ENCODE results near the gene NDST4.

NDST4 gene

DNA sequence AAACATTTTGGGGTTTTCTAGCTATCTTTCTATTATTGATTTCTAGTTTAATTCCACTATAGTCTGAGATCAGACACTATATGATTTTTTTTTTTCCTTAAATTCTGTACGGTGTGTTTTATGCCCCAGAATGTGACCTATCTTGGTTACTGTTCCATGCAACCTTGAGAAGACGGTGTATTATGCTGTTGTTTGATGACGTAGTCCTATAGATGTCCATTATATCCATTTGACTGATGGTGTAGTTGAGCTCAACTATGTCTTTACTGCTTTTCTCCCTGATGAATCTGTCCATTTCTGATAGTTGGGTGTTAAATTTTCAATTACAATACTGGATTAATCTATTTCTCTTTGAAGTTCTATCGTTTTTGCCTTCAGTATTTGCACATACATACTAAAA is 212.5 kb downstream of the NDST4 start:
- no peak for DNase-seq

DNA sequence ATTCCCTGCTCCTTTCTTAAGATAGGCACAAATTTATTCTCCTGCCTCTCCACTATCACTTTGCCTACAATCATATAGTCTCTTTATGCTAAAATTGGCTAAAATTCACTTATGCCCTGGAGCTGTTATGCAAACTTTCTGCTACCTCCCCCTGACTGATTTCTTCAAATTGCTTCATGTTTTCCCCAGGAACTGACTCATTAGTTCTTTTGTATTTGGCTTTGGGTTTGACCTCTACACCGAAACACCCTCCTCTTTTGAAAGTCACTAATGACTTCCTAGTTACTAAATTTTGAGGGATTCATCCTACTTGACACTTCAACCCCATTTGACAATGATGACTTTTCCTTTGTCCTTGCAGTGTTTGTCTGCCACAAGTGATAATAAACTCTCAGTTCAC is 222.6 kb downstream of the NDST4 start:
- no peak for DNase-seq

DNA sequence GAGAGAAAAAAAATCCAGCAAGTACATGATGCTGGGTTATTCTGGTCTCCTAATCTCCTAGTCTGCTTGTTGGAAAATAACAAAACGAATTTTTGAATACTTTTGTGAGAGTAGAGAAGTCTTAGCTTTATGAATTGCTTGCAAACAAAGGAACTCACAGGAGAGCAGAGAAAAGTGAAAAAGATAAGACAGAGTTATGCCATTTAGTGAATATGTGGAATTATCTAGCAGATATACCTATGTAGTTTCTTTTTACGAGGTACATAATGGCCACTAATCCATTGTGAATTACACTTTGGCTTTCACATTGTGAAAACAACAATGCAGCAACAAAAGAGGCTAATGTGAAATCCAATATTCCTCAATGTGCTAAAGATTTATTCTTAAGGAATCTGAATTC is 226.7 kb downstream of the NDST4 start:
- no peak for DNase-seq

DNA sequence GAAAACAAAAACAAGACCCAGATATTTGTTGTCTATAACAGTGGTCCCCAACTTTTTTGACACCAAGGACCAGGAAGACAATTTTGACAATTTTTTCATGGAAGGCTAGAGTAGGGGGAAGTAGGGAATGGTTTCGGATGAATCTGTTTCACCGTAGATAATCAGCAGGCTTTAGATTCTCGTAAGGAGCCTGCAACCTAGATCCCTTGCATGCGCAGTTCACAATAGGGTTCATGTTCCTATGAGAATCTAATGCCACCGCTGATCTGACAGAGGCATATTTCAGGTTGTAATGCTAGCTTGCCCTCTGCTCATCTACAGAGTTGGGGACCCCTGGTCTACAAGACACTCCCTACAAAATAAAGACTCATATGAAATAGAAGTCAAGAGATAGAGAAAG is 229.8 kb downstream of the NDST4 start:
- DNase-seq, result no peak

DNA sequence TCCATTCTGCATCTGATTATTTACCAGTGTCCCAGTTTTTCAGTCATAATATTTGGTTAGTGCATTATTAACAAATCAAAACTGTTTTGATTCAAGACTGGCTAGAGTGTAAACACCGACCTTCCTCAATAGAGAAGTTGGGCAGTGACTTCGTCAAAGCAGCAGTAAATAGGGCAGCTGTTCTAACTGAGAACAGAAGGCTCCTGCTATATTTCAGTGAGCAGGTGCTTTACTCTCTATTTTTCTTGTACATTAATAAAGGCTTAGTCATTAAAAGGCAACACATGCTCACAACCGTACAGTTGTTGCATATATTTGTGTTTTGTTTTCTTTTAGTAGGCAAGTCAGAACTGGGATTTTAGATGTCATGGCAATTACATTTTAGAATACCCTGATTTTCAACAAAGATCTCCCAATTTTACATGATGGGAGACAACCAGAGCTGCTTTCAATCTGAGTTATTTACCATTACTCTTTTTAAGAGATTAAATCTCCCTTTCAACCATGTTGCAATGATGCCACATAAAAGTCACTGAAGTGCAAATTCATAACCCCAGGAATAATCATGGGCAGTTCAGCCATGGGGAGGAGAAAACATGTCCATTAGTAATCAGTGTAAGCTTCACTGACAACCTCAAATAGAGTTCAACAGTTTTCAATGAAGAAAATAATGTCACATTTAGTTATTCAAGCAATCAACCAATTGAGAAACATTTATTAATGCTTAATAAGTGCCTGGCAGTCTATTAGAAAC is 233.3 kb downstream of the NDST4 start:
- DNase-seq, result no peak

DNA sequence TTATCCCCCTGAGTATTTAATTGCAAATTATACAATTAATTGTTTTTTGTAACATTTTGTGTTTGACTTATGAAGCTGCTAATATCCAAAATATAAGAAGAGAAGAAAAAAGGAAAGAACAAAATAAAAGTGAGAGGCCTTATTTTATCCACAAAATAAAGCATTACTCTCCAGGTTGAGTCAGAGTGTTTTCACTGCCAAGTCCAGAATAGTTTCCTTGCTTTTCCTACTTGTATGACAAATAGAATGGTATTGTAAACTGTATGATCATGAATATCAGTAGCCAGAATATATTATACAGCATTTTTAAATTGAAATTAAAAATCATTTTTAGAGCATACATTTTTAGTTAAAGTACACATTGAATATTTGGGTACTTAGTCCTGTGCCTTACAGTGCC is 237.8 kb downstream of the NDST4 start:
- no peak for DNase-seq

DNA sequence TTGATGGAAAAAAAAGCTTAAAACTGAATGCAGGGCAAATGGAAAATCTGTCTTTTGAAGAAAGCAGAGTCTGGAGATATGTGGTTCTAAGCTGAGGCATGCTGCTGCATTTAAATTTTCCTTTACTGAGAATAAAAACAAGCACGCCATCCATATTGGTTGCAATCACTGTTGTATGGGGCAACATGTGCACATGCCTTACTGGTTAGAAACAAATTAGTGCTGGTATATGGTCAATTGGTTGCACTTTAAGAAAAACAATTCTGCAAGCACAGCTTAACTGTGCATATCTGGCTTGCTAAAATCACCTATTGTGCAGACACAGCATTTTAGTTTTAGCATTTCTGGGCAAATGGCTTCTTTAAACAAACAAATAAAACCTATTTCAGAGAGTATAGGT is 239.1 kb downstream of the NDST4 start:
- no peak for DNase-seq

DNA sequence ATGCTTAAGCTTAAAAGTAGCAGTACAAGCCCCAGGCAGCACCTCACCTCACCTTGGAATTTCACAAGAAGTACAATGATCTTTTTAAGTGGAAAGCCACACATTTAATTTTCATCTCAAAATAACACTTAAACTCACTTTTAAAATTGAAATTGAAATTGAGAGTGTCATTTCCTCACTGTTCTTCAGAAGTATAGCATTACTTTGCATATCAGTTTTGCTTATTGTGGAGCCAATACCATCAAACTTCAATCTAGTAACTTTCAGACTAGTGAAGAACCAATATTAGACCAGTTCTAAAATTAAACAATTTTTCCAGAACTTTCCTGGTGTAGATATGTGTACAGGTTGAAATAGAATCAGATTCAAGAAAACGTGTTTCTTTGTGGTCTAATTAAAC is 242.4 kb downstream of the NDST4 start:
- DNase-seq, result no peak

DNA sequence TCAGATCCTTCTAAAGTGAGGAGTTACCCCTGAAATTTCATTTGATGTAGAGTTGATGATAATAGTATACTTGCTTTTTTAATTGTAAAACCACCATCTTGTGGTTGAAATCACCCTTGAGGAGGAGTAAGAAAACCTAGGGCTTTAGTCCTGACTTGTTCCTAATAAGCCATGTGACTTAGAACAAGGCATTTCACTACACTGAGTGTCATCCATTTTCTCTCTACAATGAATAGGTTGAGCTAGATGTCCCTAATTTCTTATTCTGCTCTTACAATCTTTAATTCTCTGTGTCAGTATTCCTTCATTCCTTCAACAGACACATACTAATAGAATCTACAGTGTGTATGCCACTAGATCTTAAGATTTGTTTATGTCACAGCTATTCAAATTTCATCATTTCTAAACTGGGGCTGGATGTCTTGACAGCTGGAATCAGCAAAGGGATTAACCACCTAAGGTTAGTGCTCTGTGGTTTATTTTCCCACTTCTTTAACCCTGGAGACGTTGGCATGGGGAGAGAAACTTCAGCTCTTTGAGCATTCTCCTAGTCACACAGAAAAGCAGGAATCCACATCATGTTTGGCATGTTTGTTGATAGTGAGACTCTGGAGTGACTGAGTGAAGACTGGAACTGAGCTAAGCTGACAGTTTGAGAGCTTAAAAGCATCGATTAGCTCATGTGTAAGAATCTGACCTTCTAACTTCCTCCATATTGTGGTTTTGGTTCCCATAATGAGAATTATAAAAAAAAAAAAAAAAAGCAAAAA is 246.3 kb downstream of the NDST4 start:
- DNase-seq, result no peak

DNA sequence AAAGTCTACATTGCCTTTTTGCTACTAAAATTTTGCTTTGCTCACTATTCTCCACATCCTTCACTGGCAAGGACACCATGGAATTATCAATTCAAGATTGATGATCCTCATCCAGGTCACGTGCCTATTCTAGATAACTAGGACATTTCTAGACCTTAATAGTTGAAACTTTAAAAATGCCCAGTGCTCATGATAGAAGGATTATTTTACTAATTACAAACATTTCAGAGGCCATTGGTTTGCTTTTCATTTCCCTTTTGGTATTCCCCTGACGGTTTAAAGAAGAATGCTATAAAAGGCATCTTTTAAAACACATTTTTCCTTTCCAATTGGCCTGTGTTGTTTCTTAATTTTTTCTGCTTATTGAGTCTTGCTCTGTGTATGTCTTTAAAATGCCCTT is 249.4 kb downstream of the NDST4 start:
- DNase-seq, result no peak

DNA sequence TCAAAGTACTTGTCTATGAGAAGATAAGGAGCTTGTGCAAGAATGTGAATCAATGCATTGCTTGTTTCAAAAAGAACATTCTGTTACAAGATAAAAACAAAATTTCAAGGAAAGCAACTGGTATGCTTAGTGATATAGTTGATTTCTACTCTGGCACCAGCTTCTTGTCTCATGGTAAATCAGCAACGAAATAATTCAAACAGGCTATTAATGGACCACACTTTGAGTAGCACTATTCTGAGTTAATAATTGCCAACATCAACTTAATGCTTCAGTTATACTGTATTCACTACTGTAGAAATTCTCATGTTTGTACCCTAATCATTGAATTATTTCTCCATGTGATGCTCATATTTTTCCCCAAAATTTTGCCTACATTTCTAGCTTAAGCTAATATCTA is 252.6 kb downstream of the NDST4 start:
- no peak for DNase-seq

DNA sequence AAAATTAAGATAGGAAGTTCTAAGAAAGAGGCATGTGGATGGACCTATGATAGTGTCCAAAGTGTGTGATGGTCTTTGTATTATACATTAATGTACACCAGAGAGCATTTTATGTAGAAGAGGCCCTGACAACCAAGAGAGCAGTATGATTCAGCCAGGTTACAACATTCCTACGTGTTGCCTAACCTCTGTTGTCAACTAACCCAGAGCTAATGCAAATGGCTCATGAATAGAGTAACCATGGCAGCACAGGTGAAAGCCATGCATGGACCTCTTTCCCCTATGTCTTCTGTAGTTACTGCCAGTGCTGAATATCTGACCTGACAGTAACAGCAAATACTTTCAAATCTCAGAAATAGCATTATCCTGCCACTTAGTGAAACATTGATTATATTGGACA is 255.6 kb downstream of the NDST4 start:
- no peak for DNase-seq

DNA sequence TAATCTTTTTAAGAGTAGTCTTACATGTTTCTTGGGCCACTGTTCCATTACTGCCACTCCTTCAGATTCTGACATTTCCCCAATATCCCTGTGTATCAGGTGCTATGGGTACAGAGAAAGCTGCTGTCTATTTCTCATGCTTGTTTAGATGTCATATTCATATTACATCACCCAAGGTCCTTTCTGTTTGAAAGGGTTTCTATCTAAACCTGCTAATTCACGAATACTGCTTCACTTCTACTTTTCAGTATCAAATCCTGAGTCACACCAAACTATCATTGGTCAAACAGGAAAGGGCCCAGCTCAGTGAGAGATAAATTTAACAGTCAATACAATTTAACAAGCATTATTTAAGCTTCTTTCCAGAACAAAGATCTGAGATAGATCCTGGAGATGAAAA is 273.4 kb downstream of the NDST4 start:
- DNase-seq, result no peak

DNA sequence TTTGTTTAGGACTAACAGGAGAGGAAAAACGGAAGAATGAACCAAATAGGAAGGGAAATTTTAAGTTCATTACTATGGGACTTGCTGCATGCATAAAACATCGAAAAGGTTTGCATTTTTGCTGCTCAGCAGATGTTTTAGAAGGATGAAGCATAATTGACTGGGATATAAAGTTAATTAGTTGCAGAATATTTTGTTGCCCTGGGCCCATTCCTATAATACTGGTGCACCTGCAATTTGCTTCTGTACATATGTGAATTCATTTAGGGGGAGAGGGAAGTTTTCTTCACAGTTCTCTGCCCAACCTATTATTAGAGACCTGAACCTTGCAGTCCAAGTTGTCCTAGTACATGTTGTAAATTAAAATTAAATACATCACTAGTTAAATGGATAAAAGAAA is 282.8 kb downstream of the NDST4 start:
- DNase-seq, result no peak

DNA sequence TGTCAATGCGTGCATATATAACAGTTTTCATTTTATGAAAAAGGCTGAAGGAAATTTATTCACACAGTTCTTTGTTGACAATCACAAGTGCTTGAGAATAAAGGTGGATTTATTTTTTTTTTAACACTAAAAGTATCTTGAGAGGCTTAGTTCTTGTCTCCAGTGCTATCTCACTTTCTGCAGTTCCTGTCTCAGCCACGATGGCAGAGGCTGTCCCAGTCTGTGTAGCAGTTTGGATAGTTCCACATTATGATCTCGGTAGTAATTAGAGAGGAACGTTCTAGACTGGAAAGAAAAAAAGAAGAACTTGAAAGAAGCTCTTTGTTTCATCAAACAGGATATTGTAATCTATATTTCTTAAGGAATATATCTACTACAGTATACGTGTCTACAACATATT is 285.8 kb downstream of the NDST4 start:
- DNase-seq, result no peak

DNA sequence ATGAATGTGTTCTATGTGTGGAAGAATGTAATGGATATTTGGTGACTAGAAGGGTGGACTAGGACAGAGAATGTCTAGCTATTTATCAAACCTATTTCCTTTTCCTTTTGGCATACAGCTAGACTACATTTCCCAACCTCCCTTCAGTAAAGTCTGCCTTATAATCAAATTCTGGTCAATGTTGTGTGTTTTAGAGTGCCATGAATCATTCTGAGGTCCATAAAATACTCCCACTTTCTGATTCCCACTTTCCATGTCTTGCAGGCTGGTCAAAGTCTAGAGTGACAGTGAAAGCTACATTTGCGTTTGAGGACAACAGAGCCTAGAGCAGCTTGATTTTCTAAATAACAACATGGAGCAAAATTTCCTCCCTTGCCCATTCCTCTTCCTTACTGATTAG is 297.7 kb downstream of the NDST4 start:
- no peak for DNase-seq

DNA sequence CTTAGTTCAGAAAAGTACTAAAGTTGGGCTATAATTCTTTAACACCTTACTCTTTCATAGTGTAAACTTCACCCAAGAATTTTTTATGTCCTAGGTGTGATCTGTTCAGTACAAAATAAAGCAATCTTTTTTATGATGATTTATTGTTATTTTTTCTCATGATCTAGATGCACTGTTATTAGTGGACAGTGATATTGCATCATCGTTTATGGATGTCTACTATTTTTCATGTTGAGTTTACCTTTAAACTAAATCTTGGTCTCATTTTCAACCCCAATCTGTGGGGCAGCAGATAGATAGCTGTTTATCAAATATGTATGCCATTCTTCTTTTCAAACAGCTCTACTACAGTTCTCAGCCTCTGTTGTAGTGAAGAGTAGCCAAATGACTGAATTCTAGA is 299.5 kb downstream of the NDST4 start:
- no peak for DNase-seq

DNA sequence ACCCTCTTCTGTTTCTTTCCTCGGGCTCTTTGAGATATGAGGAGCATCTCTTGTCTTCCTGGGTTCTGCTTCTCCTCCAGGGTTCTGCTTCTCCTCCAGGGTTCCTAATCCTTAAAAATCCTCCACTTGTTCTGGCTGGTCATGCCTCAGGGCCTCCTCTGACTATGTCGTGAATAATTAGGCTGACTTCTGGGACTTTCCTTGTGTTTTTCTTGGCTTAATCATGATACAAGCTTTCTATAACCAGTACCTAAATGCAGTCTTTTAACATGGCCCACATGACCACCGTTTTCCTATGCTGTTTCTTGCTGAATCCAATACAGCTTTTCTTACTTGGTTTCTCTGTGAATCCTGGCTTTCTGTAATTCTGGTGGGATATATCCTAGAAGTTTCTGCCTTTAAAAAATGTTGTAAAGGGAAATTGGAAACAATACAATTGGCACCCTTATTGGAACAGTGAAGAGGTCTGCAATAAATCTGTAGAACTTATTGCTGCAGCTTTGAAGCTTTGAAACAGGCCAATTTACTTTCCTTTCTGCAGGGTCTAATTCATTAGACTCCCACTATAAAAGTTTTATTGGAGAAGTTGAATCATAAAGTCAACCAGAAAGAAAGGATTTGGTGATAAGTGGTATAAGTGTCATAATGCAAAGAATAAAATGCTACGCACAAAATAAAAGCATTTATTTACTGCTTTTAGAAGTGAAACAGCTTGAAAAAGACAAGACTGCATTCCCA is 301.7 kb downstream of the NDST4 start:
- no peak for DNase-seq

DNA sequence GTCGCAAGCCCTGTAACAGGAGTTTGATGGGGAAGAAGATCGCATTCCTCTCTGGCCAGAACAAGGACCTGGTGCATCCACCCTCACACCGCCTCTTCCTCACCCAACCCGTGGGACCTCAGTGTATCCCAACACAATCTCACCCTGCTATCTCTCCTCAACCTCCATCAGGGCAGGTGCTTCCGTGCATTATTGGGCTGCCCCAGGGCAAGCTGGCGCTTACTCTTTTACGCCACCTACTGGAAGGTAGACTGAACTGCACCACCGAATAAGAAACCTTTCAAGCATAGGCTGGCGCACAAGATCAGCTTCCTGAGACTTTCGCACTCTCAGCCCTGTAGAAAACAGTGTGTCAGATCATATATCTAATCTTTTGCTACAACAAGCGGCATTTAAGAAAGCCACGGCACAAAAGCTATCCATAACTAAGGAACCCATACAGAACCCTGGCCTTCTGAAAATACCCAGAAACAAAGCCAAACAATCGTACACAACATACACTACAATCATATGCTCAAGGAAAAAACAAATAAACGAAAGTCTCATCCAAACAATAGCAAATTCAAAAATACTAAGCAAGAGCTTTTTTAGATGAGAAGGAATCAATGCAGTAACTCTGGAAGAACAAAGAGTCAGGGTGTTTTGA is 305.5 kb downstream of the NDST4 start:
- DNase-seq, result peak; percentile 63

DNA sequence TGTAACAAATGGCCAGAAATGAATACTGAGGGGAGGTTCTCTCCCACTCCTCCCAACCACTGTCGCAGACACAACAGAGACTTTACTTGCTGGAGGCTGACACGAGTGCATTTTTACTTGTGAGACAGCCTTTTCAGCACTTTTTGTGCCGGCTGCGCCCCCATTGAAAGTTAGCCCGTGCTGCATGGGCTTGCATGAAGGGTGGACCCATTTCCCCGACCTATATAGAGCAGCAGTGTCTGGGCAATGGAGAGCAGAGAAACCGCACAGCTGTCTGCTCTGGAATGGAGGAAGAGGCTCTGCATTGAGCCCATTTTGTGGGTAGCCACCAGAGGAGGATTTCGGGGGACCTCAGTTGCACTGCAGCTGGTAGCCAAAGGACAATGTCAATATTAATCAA is 306.1 kb downstream of the NDST4 start:
- DNase-seq, result no peak

DNA sequence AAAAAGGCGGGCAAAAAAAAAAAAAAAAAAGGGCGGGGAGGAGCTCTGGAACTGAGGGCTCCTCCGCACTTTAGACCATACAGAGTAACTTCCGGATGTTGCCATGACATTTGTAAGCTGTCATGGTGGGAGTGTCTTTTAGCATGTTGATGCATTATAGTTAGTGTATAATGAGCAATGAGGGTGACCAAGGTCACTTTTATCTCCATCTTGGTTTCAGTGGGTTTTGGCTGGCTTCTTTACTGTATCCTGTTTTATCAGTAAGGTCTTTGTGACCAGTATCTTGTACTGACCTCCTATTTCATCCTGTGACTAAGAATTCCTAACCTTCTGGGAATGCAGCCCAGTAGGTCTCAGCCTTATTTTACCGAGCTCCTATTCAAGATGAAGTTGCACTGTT is 321.4 kb downstream of the NDST4 start:
- no peak for DNase-seq

DNA sequence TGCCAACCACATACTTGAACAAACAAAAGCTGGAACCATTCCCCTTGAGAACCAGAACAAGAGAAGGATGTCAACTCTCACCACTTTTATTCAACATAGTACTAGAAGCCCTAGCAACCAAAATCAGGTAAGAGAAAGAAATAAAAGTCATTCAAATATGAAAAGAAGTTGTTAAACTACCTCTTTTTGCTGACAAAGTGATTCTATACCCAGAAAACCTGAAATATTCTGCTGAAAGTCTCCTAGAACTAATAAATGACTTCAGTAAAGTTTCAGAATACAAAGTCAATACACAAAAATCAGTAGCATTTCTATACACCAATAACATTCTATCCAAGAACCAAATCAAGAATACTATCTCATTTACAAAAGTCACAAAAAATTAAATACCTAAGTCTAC is 327.9 kb downstream of the NDST4 start:
- DNase-seq, result no peak

DNA sequence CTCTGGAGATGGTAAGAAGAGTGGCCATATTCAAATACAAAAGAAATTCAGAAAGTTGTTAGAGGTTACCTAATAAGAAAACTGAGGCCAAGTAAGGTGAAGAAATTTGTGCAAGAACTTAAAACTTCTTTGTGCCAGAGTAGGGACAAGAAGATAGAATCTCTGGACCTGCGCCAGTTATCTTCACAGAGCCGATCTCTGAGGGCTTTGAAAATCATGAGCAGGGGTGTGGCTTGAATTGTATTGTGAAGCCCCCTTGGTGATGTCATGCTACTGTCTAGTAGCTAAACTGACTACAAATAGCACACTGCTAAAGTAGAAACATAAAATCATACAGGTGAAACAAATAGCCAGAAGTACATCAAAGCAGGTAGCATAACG is 330.2 kb downstream of the NDST4 start:
- DNase-seq, result no peak

All from NCI-H82 (cell line).